ENCODE data around the gene PRR3. TPM values are rescaled to one million over a fixed set of nuclear protein-coding genes. Genes with fewer than 3 reads are reported as not detected.

Gene PRR3
- total and polyA plus RNA-seq, 9 of the 15 experiments (the other 6 are each of a cell fraction or from before 2014, with no cell fraction given), result 23.5 to 59.6 (median 28.8) TPM

- TF ChIP-seq TAF1 (IDR thresholded peaks at IDR 0.05; ENCODE audit: control insufficient read depth, extremely low read depth, insufficient read depth, low read length, severe bottlenecking) (peak; percentile 83), CBX8 (IDR thresholded peaks at IDR 0.05; ENCODE audit: borderline replicate concordance, extremely low read depth, low read depth, low read length, poor library complexity, severe bottlenecking) (no peak), ZHX1 (conservative IDR thresholded peaks at IDR 0.05; ENCODE audit: low read length) (no peak), MBD2 (IDR thresholded peaks at IDR 0.05; ENCODE audit: borderline replicate concordance, low read depth) (peak; percentile 84), ZNF77 (CRISPR knock-in tag; IDR thresholded peaks at IDR 0.05) (no peak), ELF2 (CRISPR knock-in tag; IDR thresholded peaks at IDR 0.05) (peak; percentile 83; the same call in 1 of the 2 replicates), SMAD2 (IDR thresholded peaks at IDR 0.05; ENCODE audit: low read depth, low read length) (no peak), SRF (CRISPR knock-in tag; IDR thresholded peaks at IDR 0.05) (peak in 1 of 2 experiments; percentile 73; a peak in 2 of 4 replicates), STAT6 (CRISPR knock-in tag; IDR thresholded peaks at IDR 0.05) (no peak), ARHGAP35 (IDR thresholded peaks at IDR 0.05; ENCODE audit: partially characterized antibody) (no peak), GTF2B (IDR thresholded peaks at IDR 0.05; ENCODE audit: extremely low read depth, insufficient read length) (no peak)
These were observed 14.1 kb downstream of the PRR3 start, which contains the start of gene ABCF1 (continued) for GRCh38 chr6:30571075-30571761.
